B cell (primary cell): ENCODE data around the gene ESPNL.

Experiments
- EZH2 ChIP-seq: IDR thresholded peaks from 2 replicates; pipeline ENCODE4 v1.6.1; 2012; ENCODE audit warnings: borderline replicate concordance, low read depth, mild to moderate bottlenecking, moderate library complexity, low read length; ENCODE audit not compliant: insufficient read depth, poor library complexity, severe bottlenecking
- TF ChIP-seq, protein P1 (sequence below): fragments of 200-600 bp; IDR thresholded peaks from one replicate; pipeline ENCODE4 v1.8.0; 2022; ENCODE audit warnings: antibody characterized with exemption, mild to moderate bottlenecking

DNA sequence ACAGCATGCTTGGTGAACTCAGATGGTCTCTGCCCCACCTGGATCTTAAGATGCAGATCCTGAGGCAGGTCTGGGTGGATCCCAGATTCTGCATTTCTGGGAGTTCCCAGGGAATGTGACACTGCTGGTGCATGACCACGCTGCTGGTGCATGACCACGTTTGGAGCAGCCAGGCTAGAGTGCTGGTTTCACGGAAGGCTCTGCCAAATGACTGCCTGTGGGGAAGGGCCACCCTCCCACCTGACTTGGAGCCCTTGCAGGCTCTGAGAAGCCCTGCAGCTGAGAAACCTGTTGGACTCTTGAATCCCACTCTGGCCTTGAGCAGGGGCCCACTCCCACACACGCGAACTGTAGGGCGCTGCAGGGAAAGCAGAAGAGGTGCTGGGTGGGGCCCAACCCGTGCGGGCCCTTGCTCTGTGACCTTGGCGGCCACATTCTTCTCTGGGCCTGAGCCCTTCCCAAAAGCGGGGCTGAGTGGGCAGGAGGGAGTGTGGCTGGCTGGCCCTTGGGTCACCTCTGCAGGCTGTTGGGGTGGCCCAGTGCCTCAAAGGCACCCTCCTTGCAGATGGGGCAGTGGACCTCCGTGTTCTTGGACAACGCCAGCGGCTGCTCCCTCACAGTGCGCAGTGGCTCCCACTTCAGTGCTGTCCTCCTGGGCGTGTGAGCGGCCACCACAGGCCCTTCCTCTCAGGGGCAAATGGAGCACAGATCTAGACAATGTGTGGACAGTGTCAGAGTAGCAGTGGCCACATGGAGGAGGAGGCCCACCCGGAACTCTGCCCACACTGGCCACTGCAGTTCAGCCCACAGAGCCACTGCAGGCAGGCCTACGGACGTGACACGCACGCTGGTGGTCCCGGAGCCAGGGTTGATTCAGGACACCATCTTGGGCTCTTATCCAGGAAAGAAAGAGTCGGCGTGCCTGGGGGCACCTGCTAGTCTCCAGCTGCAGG, 66.5 kb downstream of the ESPNL start:
- no peak for TF ChIP-seq EZH2
- TF ChIP-seq, protein P1, sequence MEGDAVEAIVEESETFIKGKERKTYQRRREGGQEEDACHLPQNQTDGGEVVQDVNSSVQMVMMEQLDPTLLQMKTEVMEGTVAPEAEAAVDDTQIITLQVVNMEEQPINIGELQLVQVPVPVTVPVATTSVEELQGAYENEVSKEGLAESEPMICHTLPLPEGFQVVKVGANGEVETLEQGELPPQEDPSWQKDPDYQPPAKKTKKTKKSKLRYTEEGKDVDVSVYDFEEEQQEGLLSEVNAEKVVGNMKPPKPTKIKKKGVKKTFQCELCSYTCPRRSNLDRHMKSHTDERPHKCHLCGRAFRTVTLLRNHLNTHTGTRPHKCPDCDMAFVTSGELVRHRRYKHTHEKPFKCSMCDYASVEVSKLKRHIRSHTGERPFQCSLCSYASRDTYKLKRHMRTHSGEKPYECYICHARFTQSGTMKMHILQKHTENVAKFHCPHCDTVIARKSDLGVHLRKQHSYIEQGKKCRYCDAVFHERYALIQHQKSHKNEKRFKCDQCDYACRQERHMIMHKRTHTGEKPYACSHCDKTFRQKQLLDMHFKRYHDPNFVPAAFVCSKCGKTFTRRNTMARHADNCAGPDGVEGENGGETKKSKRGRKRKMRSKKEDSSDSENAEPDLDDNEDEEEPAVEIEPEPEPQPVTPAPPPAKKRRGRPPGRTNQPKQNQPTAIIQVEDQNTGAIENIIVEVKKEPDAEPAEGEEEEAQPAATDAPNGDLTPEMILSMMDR, result no peak
